Activated CD8-positive, alpha-beta memory T cell treated with anti-CD3 and anti-CD28 coated beads, Interleukin-2, amount 50 U/mL, for 24 hours (primary cell): ENCODE results near the gene TNIP1.

Source experiments
- DNase-seq: peaks from one replicate; pipeline ENCODE4 v3.0.0-alpha.2; 2020; ENCODE audit errors: extremely low read depth

Gene TNIP1

GRCh38 chr5:151002250-151002649 lies 78.6 kb downstream of the TNIP1 start:
- no peak for DNase-seq

GRCh38 chr5:151001436-151001835 lies 79.4 kb downstream of the TNIP1 start:
- DNase-seq, result no peak

- DNase-seq, result no peak
Observed at GRCh38 chr5:150999704-151000442, 81.0 kb downstream of the TNIP1 start.

GRCh38 chr5:150993826-150994412 lies 86.9 kb downstream of the TNIP1 start:
- DNase-seq, result no peak

- DNase-seq, result no peak
Observed at GRCh38 chr5:150993422-150993821, 87.4 kb downstream of the TNIP1 start.

GRCh38 chr5:150992705-150993104 lies 88.1 kb downstream of the TNIP1 start:
- no peak for DNase-seq

GRCh38 chr5:150989695-150990094 lies 91.1 kb downstream of the TNIP1 start:
- no peak for DNase-seq

GRCh38 chr5:150987746-150988145 lies 93.1 kb downstream of the TNIP1 start:
- DNase-seq, result no peak
